ENCODE measurements around the gene APBB3.

Gene APBB3

GRCh38 chr5:140548791-140549190, 15.6 kb downstream of the APBB3 start:
- DNase-seq (ENCODE audit: low spot score), result no peak
- TF ChIP-seq CTCF (IDR thresholded peaks at IDR 0.05), result no peak
- Histone ChIP-seq H3K4me3 (peak overlapping the region; percentile 88), H3K27ac (peak overlapping the region; percentile 99)

GRCh38 chr5:140548300-140548688, 16.1 kb downstream of the APBB3 start:
- Histone ChIP-seq H3K27ac (peak overlapping the region; percentile 99), H3K4me3 (peak overlapping the region; percentile 88)
- DNase-seq (ENCODE audit: low spot score), result no peak
- no peak for TF ChIP-seq CTCF (IDR thresholded peaks at IDR 0.05)

- Histone ChIP-seq H3K4me3 (peak within 1 kb of the TSS; percentile 88), H3K27ac (peak within 1 kb of the TSS; percentile 99)
- peak; percentile 98 for DNase-seq (ENCODE audit: low spot score)
- TF ChIP-seq CTCF (IDR thresholded peaks at IDR 0.05), result peak; percentile 28
Measured at GRCh38 chr5:140547508-140548299, 16.7 kb downstream of the APBB3 start, which contains the start of gene EIF4EBP3. EIF4EBP3 (plus strand) TSS chr5:140547662; CDS start chr5:140547738, 76 bp downstream.

GRCh38 chr5:140546851-140547507, 17.4 kb downstream of the APBB3 start:
- no peak for DNase-seq (ENCODE audit: low spot score)
- H3K27ac ChIP-seq, result peak overlapping the region; percentile 99
- TF ChIP-seq CTCF (IDR thresholded peaks at IDR 0.05), result no peak
- H3K4me3 ChIP-seq, result peak overlapping the region; percentile 88

GRCh38 chr5:140545606-140546005, 18.8 kb downstream of the APBB3 start:
- H3K4me3 ChIP-seq, result no peak overlapping the region
- no peak overlapping the region for H3K27ac ChIP-seq
- no peak for TF ChIP-seq CTCF (IDR thresholded peaks at IDR 0.05)
- no peak for DNase-seq (ENCODE audit: low spot score)

- no peak for DNase-seq (ENCODE audit: low spot score)
- Histone ChIP-seq H3K4me3 (no peak overlapping the region), H3K27ac (no peak overlapping the region)
- TF ChIP-seq CTCF (IDR thresholded peaks at IDR 0.05), result no peak
Measured at GRCh38 chr5:140544986-140545385, 19.4 kb downstream of the APBB3 start.
